Caco-2 (cell line): ENCODE measurements around the gene STPG1. TPM values are rescaled to one million over a fixed set of nuclear protein-coding genes. Genes with fewer than 3 reads are reported as not detected.
A peak's percentile ranks its signal among the peaks of the same experiment; 100 is the strongest.

Experiments
- BruUV-seq: library from RNA; stranded (reverse); fragments of 400-500 nt; replicated peaks from 2 replicates; lab custom pipeline; 2021; lab: Mats Ljungman, UMichigan
- CTCF ChIA-PET: fragments of 300-600 bp; sonication (Branson Sonifier 250); formaldehyde crosslinking; loops from one replicate; lab custom pipeline; 2022; ENCODE audit warnings: antibody characterized with exemption; lab: Charles Lee
- POLR2A ChIA-PET: fragments of 300-600 bp; sonication (Branson Sonifier 250); formaldehyde crosslinking; loops from one replicate; lab custom pipeline; 2022; ENCODE audit warnings: antibody characterized with exemption; lab: Charles Lee
- DNase-seq, 2 experiments: peaks; one replicate each; pipeline versions ENCODE4 v3.0.0 to v3.0.0-alpha.2; 2020 to 2022
- H3K27me3 ChIP-seq: replicated peaks from 2 replicates; pipeline ENCODE4 v1.6.0; 2011; ENCODE audit warnings: low read length; ENCODE audit not compliant: control insufficient read depth, insufficient read depth
- H3K36me3 ChIP-seq: 2 replicates; pipeline ENCODE4 v1.5.1; 2011; ENCODE audit warnings: low read length; ENCODE audit not compliant: control insufficient read depth, insufficient read depth
- H3K4me1 ChIP-seq: fragments of 250-450 bp; sonication (Bioruptor Pico); 2 replicates; pipeline ENCODE4 v1.5.1; 2020; ENCODE audit warnings: mild to moderate bottlenecking
- H3K4me3 ChIP-seq: 2 replicates; pipeline ENCODE4 v1.5.1; 2011; ENCODE audit warnings: low read depth, mild to moderate bottlenecking, control low read depth, low read length
- H3K9me3 ChIP-seq: fragments of 250-450 bp; sonication (Bioruptor Pico); 2 replicates; pipeline ENCODE4 v1.5.1; 2020; ENCODE audit warnings: mild to moderate bottlenecking, moderate library complexity
- H3K27ac Mint-ChIP-seq: one replicate; pipeline ENCODE4 v1.8.0; 2022; ENCODE audit warnings: mixed read lengths; ENCODE audit not compliant: unreplicated experiment
- H3K27me3 Mint-ChIP-seq: one replicate; pipeline ENCODE4 v1.8.0; 2022; ENCODE audit warnings: mixed read lengths; ENCODE audit not compliant: insufficient read depth, unreplicated experiment
- H3K36me3 Mint-ChIP-seq: one replicate; pipeline ENCODE4 v1.8.0; 2022; ENCODE audit warnings: mild to moderate bottlenecking, mixed read lengths; ENCODE audit not compliant: insufficient read depth, unreplicated experiment
- H3K4me1 Mint-ChIP-seq: one replicate; pipeline ENCODE4 v1.8.0; 2022; ENCODE audit warnings: low read depth, mixed read lengths; ENCODE audit not compliant: unreplicated experiment
- H3K4me3 Mint-ChIP-seq: one replicate; pipeline ENCODE4 v1.8.0; 2022; ENCODE audit warnings: mild to moderate bottlenecking, moderate library complexity, mixed read lengths; ENCODE audit not compliant: unreplicated experiment
- H3K9me3 Mint-ChIP-seq: one replicate; pipeline ENCODE4 v1.8.0; 2022; ENCODE audit warnings: mixed read lengths; ENCODE audit not compliant: unreplicated experiment
- CTCF ChIP-seq, 2 experiments: fragments of 200-600 bp in 1 of 2; IDR thresholded peaks; 1 replicate in 1 of 2; 2 replicates in 1 of 2; pipeline versions ENCODE4 v1.5.1 to v1.8.0; 2011 to 2022; ENCODE audit warnings: antibody characterized with exemption in 1 of 2, control low read depth in 1 of 2, inconsistent platforms in 1 of 2, low read depth in 1 of 2, low read length in 1 of 2, mild to moderate bottlenecking in 1 of 2, moderate library complexity in 1 of 2; ENCODE audit not compliant: insufficient read depth in 1 of 2, severe bottlenecking in 1 of 2, unreplicated experiment in 1 of 2
- intact Hi-C: fragments of 100-400 bp; cut with micrococcal nuclease; formaldehyde crosslinking; loops from one replicate; pipeline ENCODE4 v1.10.0; 2022; ENCODE audit not compliant: unreplicated experiment
- total RNA-seq: library from RNA; stranded (reverse); gene quantifications from 2 replicates; pipeline ENCODE4 v1.2.3, GENCODE V29; 2022

STPG1 gene
- total RNA-seq, 1 experiment from 2014 or later = 8.6 TPM

GRCh38 chr1:24417681-24418080 lies 4.1 kb upstream of the STPG1 start:
- Histone ChIP-seq H3K4me1 (peaks cover 15% of the 10 kb centered on the region), H3K27me3 (no peaks in the 10 kb centered on the region), H3K9me3 (no peaks in the 10 kb centered on the region), H3K4me3 (no peak overlapping the region), H3K36me3 (no peaks in the 10 kb centered on the region; the same call in 1 of the 2 replicates)
- Mint-ChIP-seq H3K4me1 (peaks cover 18% of the 10 kb centered on the region), H3K9me3 (no peaks in the 10 kb centered on the region), H3K4me3 (no peak overlapping the region), H3K27ac (peak overlapping the region; percentile 26), H3K36me3 (peaks cover 16% of the 10 kb centered on the region), H3K27me3 (no peaks in the 10 kb centered on the region)
- CTCF ChIA-PET = interaction anchor here (1.1 kb wide), 1 partner anchor 26 kb away, joined by 3 read pairs; no protein-coding TSS in a partner anchor
- POLR2A ChIA-PET = no interaction called here
- no TSS peak for BruUV-seq
- no peak for TF ChIP-seq CTCF (IDR thresholded peaks at IDR 0.05; ENCODE audit: insufficient read depth in 1 of 2, low read depth in 1 of 2, low read length in 1 of 2, severe bottlenecking in 1 of 2, unreplicated experiment in 1 of 2)
- intact Hi-C loops = no loop called here
- no peak for DNase-seq

DNA sequence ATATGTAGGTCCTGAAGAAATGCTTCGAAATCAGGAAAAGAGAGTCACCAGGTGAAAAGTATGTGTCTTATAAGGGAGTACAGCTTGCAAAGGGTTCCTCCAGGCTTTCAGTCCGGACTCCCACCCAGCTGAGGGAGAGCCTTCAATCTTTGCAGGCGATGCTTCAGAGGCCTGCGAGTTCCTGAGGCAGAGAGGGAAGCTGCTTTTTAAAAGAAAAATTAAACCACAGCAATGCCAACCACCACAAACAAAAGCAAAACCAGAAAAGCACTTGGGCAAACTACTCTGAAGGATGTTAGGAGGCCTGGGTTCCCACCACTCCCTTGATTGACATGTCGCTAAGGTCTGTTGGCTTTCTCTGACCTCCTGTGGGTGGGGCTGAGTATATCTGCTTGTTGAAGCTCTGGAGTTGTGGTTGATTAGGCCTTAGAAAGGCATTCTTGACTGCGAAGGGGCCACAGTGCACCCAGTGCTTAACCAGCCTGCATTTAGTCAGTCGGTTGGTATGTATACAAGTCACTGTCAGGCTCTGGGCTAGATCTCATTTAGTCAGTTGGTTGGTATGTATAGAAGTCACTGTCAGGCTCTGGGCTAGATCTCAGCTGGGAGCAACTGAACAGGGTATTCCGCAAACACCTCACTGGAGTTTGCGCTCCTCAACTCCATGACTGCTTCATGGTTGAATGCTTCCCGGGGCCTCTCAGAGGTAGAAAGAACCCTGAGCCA lies 3.2 kb upstream of the STPG1 start:
- BruUV-seq = no TSS peak
- Mint-ChIP-seq H3K27ac (no peak overlapping the region), H3K4me1 (peaks cover 24% of the 10 kb centered on the region), H3K4me3 (peak overlapping the region; percentile 96), H3K9me3 (no peaks in the 10 kb centered on the region), H3K36me3 (peaks cover 16% of the 10 kb centered on the region), H3K27me3 (no peaks in the 10 kb centered on the region)
- H3K4me3 ChIP-seq = peak overlapping the region; percentile 65
- POLR2A ChIA-PET = no interaction called here
- no peak for TF ChIP-seq CTCF (IDR thresholded peaks at IDR 0.05; ENCODE audit: insufficient read depth in 1 of 2, low read depth in 1 of 2, low read length in 1 of 2, severe bottlenecking in 1 of 2, unreplicated experiment in 1 of 2)
- peak; percentile 30 to 46 for DNase-seq
- intact Hi-C loops = no loop called here
- CTCF ChIA-PET = interaction anchor here (0.6 to 2.6 kb wide), 5 partner anchors 24 to 616 kb away, joined by 3 to 29 read pairs (median 3); partner anchors contain the start of gene GALE
- H3K36me3 ChIP-seq = no peaks in the 10 kb centered on the region; the same call in 1 of the 2 replicates
- H3K9me3 ChIP-seq = no peaks in the 10 kb centered on the region
- H3K4me1 ChIP-seq = peaks cover 15% of the 10 kb centered on the region
- H3K27me3 ChIP-seq = no peaks in the 10 kb centered on the region

DNA sequence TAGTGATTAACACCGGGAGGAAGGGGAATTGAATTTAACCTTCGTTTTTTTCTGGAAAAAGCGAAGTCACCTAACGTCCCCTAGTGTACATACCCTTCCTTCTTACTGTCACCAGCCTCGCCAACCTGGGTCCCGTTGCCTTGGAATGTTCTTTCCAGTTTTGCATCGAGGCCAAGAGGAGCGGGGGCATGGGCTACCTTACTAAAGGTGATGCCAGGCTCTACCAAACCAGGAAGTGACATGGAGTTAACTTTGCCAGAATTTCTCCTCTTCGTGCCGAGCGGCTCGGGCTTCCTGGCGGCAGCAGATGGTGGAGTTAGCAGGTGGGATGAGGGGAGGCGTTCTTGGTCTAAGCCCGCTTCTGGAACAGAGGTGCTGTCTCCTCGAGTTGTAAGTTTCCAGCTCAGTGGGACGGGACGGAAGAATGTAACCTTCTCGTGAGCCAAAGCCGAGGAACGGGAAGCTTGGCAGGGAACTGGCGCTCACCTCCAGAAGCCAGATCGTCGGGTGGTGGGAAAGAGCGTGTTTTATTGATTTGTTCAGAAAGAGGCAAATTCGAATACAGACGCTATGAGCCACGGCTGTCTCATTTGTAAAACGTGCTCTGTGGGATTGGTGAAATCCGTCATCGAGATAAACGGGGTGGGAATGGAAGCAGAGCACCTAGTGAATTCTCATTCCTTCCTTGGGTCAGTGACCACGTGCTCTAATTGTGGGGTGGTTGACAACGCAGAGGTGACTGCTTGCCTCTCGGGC lies 2.5 kb upstream of the STPG1 start:
- Mint-ChIP-seq H3K4me1 (peaks cover 24% of the 10 kb centered on the region), H3K4me3 (peak overlapping the region; percentile 96)
- DNase-seq = no peak

More for the DNA sequence above, 2.5 kb upstream of the STPG1 start:
- H3K27me3 ChIP-seq = no peaks in the 10 kb centered on the region
- no peak for TF ChIP-seq CTCF (IDR thresholded peaks at IDR 0.05; ENCODE audit: insufficient read depth in 1 of 2, low read depth in 1 of 2, low read length in 1 of 2, severe bottlenecking in 1 of 2, unreplicated experiment in 1 of 2)
- TSS peak; percentile 23 for BruUV-seq
- H3K36me3 Mint-ChIP-seq = peaks cover 16% of the 10 kb centered on the region
- H3K9me3 Mint-ChIP-seq = no peaks in the 10 kb centered on the region
- no peaks in the 10 kb centered on the region for H3K27me3 Mint-ChIP-seq
- peak overlapping the region; percentile 65 for H3K4me3 ChIP-seq
- H3K27ac Mint-ChIP-seq = peak overlapping the region; percentile 94
- H3K9me3 ChIP-seq = no peaks in the 10 kb centered on the region
- no peaks in the 10 kb centered on the region for H3K36me3 ChIP-seq
- peaks cover 15% of the 10 kb centered on the region for H3K4me1 ChIP-seq
- POLR2A ChIA-PET = interaction anchor here (1.0 to 1.3 kb wide), 2 partner anchors 86 to 265 kb away, joined by 6 to 9 read pairs; partner anchors contain the start of gene RCAN3
- intact Hi-C loops = loop anchor here (1.0 to 2.0 kb wide), 3 partner anchors 87 to 219 kb away; partner anchors contain the start of gene RCAN3
- CTCF ChIA-PET = interaction anchor here (0.6 to 2.6 kb wide), 26 partner anchors 9 to 1295 kb away, joined by 3 to 29 read pairs (median 4); partner anchors contain the start of genes GALE, IFNLR1 and RCAN3
